Measurements from ENCODE around the gene SYK. TPM values are rescaled to one million over a fixed set of nuclear protein-coding genes. Genes with fewer than 3 reads are reported as not detected.

Gene SYK
- polyA plus RNA-seq, 1 of the 3 experiments (the other 2 are of a cell fraction), result not detected

DNA sequence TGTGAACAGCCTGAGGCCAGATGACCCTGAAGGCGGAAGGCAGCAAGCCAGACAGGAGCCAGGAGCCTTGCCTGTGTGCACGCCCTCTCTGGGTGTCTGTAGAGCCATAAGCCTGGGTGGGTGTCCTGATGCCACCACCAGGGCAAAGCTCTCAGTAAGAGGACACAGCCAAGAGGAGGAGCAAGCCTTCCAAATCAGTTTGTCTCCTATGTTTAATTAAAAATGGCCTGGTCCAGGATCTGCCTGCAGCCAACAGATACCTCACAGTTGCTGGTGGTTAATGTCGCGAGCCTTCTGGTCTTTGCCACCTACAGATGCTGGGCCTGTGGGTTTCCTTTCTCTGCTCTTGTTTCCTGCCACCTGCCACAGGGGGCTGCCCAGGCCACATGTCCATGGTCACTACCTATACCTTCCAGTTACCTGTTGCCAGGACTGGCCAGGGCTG, 56.9 kb downstream of the SYK start:
- POLR2A ChIA-PET, result no interaction called here
- WGBS (ENCODE audit: low lambda C conversion rate), result 27% methylated on average over 3 of the region's 4 CpGs
- no peak overlapping the region for H3K4me2 ChIP-seq

DNA sequence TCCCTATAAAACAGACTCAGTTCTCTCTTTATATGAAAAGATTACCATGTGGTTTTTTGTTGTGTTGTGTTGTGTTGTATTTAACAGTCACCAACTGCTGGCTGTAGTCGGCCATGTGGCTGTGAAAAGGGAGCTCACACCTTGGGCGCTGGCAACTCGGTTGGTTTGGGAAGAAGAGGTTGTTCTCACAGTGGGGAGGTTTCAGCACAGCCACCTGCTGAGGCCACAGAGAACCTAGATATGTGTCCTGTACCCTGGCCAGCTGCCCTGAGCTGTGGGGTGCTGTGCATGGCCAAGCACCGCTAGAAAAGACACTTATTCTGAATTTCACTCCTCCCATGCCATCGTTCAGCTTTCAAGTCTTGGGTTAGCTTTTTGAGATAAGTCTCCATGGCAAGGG, 58.8 kb downstream of the SYK start:
- no peak overlapping the region for H3K27ac ChIP-seq (ENCODE audit: low read depth in 2 of 2, low read length in 1 of 2)
- H3F3A ChIP-seq (replicated peaks; ENCODE audit: insufficient read depth), result no peaks in the 10 kb centered on the region
- TF ChIP-seq, protein P1, sequence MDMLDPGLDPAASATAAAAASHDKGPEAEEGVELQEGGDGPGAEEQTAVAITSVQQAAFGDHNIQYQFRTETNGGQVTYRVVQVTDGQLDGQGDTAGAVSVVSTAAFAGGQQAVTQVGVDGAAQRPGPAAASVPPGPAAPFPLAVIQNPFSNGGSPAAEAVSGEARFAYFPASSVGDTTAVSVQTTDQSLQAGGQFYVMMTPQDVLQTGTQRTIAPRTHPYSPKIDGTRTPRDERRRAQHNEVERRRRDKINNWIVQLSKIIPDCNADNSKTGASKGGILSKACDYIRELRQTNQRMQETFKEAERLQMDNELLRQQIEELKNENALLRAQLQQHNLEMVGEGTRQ (IDR thresholded peaks at IDR 0.05; ENCODE audit: borderline replicate concordance, low read depth, low read length), result no peak
- no peak for TF ChIP-seq MXI1 (IDR thresholded peaks at IDR 0.05; ENCODE audit: low read depth, low read length)
- no peak for TF ChIP-seq TEAD4 (IDR thresholded peaks at IDR 0.05; ENCODE audit: borderline replicate concordance, insufficient read depth)
- no peak for TF ChIP-seq SMC3 (IDR thresholded peaks at IDR 0.05; ENCODE audit: low read depth, low read length)
- no peak for TF ChIP-seq EZH2phosphoT487 (IDR thresholded peaks at IDR 0.05; ENCODE audit: borderline replicate concordance, low read depth)
- TF ChIP-seq JUND (IDR thresholded peaks at IDR 0.05), result no peak
- no peak for TF ChIP-seq ELF1 (IDR thresholded peaks at IDR 0.05)
- TF ChIP-seq GABPA (IDR thresholded peaks at IDR 0.05; ENCODE audit: low read depth), result no peak
- TF ChIP-seq EP300 (IDR thresholded peaks at IDR 0.05; ENCODE audit: borderline replicate concordance in 1 of 2, low read depth in 1 of 2, low read length in 1 of 2), result no peak
- no peak for TF ChIP-seq FOSL2 (IDR thresholded peaks at IDR 0.05; ENCODE audit: borderline replicate concordance, low read depth)
- no peak for TF ChIP-seq NRF1 (IDR thresholded peaks at IDR 0.05; ENCODE audit: low read depth, low read length)
- TF ChIP-seq MEF2A (IDR thresholded peaks at IDR 0.05; ENCODE audit: borderline replicate concordance, low read depth), result no peak
- no peak for TF ChIP-seq GATA2 (CRISPR knock-in tag; IDR thresholded peaks at IDR 0.05)
- no peak for TF ChIP-seq TAF1 (IDR thresholded peaks at IDR 0.05; ENCODE audit: borderline replicate concordance, low read depth, low read length)
- no peak for TF ChIP-seq RFX5 (IDR thresholded peaks at IDR 0.05; ENCODE audit: low read length)
- no peak for TF ChIP-seq POLR2AphosphoS5 (IDR thresholded peaks at IDR 0.05; ENCODE audit: low read depth, low read length)
- TF ChIP-seq MAX (IDR thresholded peaks at IDR 0.05; ENCODE audit: low read depth), result no peak
- H3K9me3 ChIP-seq, result no peaks in the 10 kb centered on the region
- no peaks in the 10 kb centered on the region for H3K79me2 ChIP-seq (ENCODE audit: insufficient read depth)
- no peaks in the 10 kb centered on the region for H3K27me3 ChIP-seq (ENCODE audit: insufficient read depth)
- DNase-seq, result no peak
- no peak overlapping the region for H3K4me3 ChIP-seq (ENCODE audit: low read depth in 2 of 2, low read length in 1 of 2)
- H4K20me1 ChIP-seq (ENCODE audit: insufficient read depth), result no peaks in the 10 kb centered on the region
- H3K4me2 ChIP-seq, result no peak overlapping the region
- POLR2A ChIA-PET, result no interaction called here
- H3K9ac ChIP-seq, result no peak overlapping the region
- CTCF ChIA-PET, result interaction anchor here (1.2 to 4.9 kb wide), 2 partner anchors 10 to 717 kb away, joined by 3 to 25 read pairs; no protein-coding TSS in a partner anchor
- no peak overlapping the region for H2AFZ ChIP-seq (ENCODE audit: low read depth)
- no peaks in the 10 kb centered on the region for H3K36me3 ChIP-seq (replicated peaks in 1 of 2; ENCODE audit: control insufficient read depth in 1 of 2, insufficient read depth in 2 of 2, low read length in 1 of 2)
- H3K9me2 ChIP-seq, result no peaks in the 10 kb centered on the region
- no peaks in the 10 kb centered on the region; a peak in 1 of 4 replicates for H3K4me1 ChIP-seq (ENCODE audit: control insufficient read depth in 1 of 2, insufficient read depth in 2 of 2, low read depth in 1 of 2, low read length in 1 of 2)
- 30% methylated on average over 5 of the region's 5 CpGs for WGBS (ENCODE audit: low lambda C conversion rate)

More for the DNA sequence above, 56.9 kb downstream of the SYK start:
- Histone ChIP-seq H3K4me3 (ENCODE audit: low read depth in 2 of 2, low read length in 1 of 2) (no peak overlapping the region), H3F3A (replicated peaks; ENCODE audit: insufficient read depth) (no peaks in the 10 kb centered on the region), H3K27me3 (ENCODE audit: insufficient read depth) (no peaks in the 10 kb centered on the region), H3K4me1 (ENCODE audit: control insufficient read depth in 1 of 2, insufficient read depth in 2 of 2, low read depth in 1 of 2, low read length in 1 of 2) (peaks cover 0 to 8% of the 10 kb centered on the region in 2 experiments; a peak in 1 of 4 replicates), H3K36me3 (replicated peaks in 1 of 2; ENCODE audit: control insufficient read depth in 1 of 2, insufficient read depth in 2 of 2, low read length in 1 of 2) (no peaks in the 10 kb centered on the region), H3K27ac (ENCODE audit: low read depth in 2 of 2, low read length in 1 of 2) (no peak overlapping the region), H3K79me2 (ENCODE audit: insufficient read depth) (no peaks in the 10 kb centered on the region), H3K9ac (no peak overlapping the region), H3K9me2 (no peaks in the 10 kb centered on the region), H4K20me1 (ENCODE audit: insufficient read depth) (no peaks in the 10 kb centered on the region), H2AFZ (ENCODE audit: low read depth) (no peak overlapping the region), H3K9me3 (no peaks in the 10 kb centered on the region)
- CTCF ChIA-PET, result interaction anchor here (4.9 kb wide), 1 partner anchor 12 kb away, joined by 25 read pairs; no protein-coding TSS in a partner anchor
- TF ChIP-seq POLR2AphosphoS5 (IDR thresholded peaks at IDR 0.05; ENCODE audit: low read depth, low read length) (no peak), GABPA (IDR thresholded peaks at IDR 0.05; ENCODE audit: low read depth) (no peak), RFX5 (IDR thresholded peaks at IDR 0.05; ENCODE audit: low read length) (no peak), RCOR1 (IDR thresholded peaks at IDR 0.05; ENCODE audit: low read length) (no peak), MEF2A (IDR thresholded peaks at IDR 0.05; ENCODE audit: borderline replicate concordance, low read depth) (no peak)
- DNase-seq, result no peak
